Testis (tissue), 2 donors: ENCODE measurements around the gene FZD8.

Experiments used
- POLR2A ChIP-seq: fragments of 450-650 bp; IDR thresholded peaks from one replicate; pipeline ENCODE4 v1.6.1; 2017; ENCODE audit warnings: antibody characterized with exemption, mild to moderate bottlenecking, moderate library complexity
- TF ChIP-seq, protein P1 (sequence below), 3 experiments: fragments of 450-650 bp in 2 of 3; fragments of 200-600 bp in 1 of 3; sonication (generic) in 1 of 3; IDR thresholded peaks; one replicate each; pipeline ENCODE4 v1.5.1; 2016 to 2019; ENCODE audit warnings: antibody characterized with exemption in 3 of 3, mild to moderate bottlenecking in 2 of 3, moderate library complexity in 1 of 3

DNA sequence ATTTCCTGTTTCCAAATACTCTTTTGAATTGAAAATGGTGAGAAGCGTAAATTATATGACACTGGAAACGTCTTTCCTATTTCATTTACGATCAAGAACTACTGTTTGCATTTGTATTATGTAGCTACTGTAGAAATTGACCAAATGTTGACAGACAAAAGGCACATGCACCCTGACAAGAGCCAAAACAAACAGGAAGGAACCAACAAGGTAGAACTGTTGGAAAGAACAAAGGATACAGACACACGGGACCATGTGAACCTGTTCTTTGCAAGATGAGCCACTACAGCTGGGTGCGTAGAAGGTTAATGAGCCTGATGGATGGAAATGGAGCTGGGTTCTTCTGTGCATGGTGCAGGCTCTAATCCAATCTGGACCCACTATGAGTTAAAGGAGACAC is 48.4 kb upstream of the FZD8 start:
- no peak for TF ChIP-seq POLR2A
- TF ChIP-seq, protein P1, sequence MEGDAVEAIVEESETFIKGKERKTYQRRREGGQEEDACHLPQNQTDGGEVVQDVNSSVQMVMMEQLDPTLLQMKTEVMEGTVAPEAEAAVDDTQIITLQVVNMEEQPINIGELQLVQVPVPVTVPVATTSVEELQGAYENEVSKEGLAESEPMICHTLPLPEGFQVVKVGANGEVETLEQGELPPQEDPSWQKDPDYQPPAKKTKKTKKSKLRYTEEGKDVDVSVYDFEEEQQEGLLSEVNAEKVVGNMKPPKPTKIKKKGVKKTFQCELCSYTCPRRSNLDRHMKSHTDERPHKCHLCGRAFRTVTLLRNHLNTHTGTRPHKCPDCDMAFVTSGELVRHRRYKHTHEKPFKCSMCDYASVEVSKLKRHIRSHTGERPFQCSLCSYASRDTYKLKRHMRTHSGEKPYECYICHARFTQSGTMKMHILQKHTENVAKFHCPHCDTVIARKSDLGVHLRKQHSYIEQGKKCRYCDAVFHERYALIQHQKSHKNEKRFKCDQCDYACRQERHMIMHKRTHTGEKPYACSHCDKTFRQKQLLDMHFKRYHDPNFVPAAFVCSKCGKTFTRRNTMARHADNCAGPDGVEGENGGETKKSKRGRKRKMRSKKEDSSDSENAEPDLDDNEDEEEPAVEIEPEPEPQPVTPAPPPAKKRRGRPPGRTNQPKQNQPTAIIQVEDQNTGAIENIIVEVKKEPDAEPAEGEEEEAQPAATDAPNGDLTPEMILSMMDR (IDR thresholded peaks at IDR 0.05) = no peak
